HG03575 (cell line): ENCODE results near the gene WHAMM.

ENCODE experiments used
- ATAC-seq: cut with Tn5 transposase; IDR thresholded peaks from one replicate; pipeline ENCODE4 v1.9.1; 2021; ENCODE audit not compliant: unreplicated experiment, insufficient number of reproducible peaks, low FRiP score; ENCODE audit errors: extremely low read depth

Gene WHAMM

GRCh38 chr15:82881747-82882146 is 72.3 kb downstream of the WHAMM start:
- no peak for ATAC-seq

GRCh38 chr15:82882273-82882928 is 73.0 kb downstream of the WHAMM start:
- ATAC-seq, result no peak
